Brain pericyte (primary cell): ENCODE data around the gene PAX7.

Experiments used
- DNase-seq: peaks from one replicate; pipeline ENCODE4 v3.0.0-alpha.2; 2012; ENCODE audit warnings: low read depth, low spot score

The PAX7 gene

DNA sequence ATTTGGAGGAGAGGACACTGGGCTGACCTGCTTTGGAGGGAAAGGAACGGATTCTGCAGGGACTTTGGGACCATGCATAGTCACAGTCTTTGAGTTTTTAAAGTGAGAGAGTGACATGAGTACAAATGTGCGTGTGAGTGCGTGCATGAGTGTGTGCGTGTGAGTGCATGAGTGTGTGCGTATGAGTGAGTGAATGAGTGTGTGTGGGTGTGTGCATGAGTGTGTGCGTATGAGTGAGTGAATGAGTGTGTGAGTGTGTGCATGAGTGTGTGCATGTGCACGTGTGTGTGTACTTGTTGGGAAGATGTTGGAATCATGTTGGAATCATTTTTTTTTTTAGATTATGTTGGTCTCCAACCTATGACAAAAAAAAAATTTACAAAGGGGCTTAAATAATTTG is 70.5 kb downstream of the PAX7 start:
- no peak for DNase-seq

DNA sequence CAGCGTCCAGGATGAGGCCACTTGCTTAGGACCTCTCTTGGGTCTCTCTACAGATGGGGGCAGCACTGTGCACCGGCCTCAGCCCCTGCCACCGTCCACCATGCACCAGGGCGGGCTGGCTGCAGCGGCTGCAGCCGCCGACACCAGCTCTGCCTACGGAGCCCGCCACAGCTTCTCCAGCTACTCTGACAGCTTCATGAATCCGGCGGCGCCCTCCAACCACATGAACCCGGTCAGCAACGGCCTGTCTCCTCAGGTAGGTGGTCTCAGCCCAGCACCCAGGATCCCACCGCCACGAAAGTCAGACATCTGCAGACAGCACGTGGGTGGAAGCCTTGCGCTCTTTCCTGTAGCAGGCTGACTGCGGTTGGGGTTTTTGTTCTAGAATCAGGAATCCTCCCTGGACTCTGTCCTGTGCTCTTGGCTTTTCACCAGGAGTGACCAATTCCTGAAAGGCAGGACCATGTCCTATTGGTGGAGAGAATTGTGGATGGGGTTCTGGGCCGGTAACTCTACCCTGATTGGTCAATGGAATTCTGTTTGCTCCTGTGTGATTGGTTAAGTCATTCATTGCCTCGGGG is 72.5 kb downstream of the PAX7 start:
- DNase-seq: no peak

DNA sequence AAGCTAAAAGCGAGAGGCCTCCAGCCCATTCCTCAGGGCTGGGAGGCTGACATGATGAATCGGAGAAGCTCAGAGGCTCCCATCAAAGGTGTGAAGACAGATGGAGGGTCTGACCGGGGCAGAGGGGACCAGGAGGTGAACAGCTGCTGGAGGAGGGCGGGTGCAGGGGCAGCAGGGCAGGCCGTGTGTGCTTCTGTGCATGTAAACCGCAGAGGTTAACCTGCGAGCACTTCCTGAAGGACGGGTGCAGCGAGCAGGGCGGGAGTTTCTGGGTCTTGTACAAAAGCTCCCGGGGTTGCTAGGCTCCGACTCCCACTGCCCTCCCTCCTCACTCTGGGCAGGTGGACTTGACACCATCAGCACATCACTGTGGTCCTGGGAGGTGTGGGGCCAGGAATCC is 75.2 kb downstream of the PAX7 start:
- DNase-seq: no peak

DNA sequence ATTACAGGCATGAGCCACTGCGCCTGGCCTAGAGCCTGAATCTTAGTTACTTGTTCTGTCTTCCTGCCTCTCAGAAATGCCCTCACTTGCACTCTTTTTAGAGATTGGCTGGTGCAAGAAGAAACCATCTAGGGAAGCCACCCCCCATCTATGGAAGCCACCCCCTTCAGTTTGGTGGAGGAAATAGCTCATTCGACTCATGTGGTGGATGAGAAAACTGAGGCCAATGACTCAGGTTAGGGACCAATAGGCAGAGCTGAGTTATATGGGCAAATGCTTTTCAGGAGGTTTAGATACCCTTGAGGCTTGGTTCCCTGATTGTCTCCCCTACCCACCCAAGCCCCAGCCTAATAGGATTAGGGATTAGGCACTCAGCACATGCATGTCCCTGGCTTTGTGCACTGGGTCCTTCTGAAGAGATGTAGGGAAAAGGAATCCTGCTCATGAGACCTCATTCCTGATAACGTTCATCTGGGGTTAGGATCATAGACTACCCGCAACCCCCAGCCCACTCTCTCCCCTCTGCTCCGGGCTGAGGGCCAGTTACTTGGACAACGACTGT is 77.1 kb downstream of the PAX7 start:
- DNase-seq: no peak

DNA sequence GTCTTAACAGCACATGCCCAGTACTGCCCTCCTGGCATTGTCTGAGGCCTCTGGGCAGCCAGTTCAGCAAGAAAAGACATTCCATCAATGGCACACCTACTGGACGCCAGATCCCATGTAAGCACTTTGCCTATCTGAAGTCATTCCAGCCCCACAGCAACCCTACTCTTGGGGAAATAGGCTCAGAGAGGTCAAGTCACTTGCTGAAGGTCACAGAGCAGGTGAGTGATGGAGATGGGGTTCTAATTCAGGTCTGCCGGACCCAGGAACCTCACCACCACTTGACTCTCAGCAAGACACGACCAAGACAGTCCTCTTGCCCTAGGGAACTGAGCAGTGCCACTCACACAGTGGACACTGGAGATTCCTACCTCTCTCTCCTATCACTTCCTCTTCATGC is 79.4 kb downstream of the PAX7 start:
- no peak for DNase-seq

DNA sequence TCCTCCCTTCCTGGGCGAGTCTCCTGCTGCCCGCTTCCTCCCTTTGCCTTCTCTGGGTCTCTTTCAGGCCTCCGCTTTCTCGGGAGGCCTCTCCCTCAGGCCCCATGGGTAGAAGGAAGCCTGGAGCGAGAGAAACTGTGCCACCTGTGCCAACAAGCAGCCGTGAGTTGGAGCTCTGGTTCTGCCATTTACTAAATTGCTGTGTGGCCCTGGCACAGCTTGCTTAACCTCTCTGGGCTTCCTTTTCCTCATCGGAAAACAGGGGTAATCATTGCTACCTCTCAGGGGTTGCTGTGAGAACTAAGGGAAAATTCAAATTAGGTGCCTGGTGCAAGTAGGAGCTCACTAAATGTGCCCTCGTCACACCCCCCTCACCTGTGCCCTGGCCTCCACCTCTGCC is 80.4 kb downstream of the PAX7 start:
- no peak for DNase-seq

DNA sequence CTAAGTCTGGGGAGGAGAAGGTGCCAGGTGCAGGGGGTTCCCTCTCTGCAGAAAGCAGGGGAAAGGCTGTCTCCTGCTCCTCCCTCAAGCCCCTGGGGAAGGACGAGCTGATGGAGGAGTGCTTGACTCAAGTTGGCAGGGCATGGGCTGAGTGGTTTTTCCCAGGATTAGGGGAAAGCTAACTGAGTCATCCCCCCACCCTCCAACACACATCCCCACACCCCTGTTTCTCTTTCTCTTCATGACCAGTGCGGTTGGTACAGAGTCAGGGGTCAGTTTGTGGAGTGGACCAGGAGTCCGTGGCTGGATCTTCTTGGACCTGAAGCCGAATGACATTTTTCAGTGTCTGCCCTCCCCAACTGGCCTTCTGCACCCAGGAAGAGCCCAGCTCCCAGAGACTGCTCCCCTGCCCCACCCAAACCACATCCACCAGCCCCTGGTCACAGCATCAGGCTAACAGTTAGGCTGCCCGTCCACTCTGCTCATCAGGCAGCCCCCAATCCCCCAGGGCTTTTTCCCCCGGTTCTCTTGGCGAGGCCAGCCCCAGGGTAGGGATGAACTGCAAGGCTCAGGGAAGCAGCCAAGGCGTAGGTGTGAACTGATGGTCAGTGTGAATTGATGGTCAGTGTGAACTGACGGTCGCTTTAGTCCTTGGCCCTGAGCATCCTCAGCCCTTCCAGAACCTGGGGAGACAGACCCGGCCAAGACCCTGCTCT is 81.0 kb downstream of the PAX7 start:
- no peak for DNase-seq

DNA sequence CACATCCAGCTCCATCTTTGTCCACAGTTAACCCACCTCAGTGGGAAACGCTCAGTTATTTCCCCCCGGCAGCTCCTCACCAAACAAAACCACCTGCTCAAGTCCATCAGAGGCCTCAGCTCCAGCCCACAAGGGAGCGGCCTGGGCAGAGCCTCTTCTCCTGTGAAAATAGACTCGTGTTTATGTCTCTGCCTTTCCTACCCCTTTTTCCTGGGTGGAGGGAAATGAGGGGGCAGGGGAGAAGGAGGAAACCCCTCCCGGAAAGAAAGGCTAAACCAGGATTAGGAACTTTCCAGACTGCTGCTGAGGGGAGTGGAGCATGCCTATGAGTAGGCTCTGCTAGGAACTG is 81.6 kb downstream of the PAX7 start:
- DNase-seq: no peak

DNA sequence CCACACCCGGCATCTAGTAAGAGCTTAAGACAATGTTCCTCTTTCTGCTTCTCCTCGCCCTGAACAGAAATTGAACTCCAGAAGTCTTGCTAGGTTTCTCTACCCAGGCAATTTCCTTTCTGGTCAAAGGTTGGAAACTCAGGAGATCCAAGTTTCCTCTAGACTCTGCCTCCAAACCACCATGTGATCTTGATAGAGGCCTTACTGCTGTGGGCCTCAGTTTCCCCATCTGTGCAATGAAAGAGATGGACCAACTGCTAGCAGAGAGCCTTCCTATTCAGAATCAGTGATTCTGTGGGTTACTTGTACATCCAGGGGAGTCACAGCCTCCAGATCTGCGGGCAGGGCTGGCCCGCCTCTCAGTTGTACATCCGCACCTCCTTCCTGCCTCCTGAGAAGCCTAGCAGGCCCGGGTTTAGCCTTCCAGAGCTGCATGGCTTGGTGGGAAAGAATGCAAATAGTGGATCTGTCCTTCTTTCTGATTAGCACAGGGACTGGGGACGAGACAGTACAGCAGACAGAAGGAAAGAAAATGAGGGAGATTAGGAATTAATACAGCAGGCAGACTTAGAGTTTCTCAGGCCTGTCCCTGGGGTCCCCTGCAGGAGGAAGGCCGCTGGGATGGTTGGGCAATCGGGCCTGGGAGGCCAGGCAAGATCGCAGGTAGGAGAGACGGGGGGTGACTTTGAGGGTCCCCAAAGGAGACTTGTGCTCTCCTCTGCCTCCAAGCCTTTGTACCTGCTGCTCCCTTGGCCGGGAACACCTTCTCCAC is 83.9 kb downstream of the PAX7 start:
- no peak for DNase-seq

DNA sequence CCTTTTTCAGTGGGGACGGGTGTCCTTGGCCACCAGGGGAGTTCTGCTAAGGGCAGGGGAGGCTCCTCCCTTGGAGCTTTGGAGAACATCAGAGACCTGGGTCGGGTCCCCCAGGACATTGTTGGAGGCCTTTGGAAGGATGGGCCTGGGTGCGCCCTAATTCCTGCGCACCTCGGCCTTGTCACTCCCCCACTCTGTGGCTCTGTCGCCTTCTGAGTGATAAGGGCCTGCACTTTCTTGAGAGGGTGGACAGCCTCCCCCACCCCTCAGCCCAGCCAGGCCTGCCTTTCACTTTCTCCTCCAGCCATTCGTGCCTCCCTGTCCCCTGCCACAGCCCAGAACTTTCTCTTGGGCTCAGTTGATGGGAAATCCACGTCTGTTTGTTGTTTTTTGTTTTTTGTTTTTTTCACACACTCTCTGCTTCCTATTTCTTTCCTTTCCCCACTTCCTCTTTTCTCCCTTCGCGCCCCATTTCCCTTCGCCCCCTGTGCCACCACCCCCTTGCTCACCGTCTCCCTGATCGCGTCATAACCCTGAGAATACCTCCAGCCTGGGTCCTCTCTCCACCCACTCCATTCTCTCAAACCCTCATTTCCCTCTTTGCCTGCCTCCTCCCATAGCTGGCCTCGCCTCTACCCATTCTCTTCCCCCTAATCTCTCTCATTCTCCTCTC is 85.6 kb downstream of the PAX7 start:
- DNase-seq: no peak

DNA sequence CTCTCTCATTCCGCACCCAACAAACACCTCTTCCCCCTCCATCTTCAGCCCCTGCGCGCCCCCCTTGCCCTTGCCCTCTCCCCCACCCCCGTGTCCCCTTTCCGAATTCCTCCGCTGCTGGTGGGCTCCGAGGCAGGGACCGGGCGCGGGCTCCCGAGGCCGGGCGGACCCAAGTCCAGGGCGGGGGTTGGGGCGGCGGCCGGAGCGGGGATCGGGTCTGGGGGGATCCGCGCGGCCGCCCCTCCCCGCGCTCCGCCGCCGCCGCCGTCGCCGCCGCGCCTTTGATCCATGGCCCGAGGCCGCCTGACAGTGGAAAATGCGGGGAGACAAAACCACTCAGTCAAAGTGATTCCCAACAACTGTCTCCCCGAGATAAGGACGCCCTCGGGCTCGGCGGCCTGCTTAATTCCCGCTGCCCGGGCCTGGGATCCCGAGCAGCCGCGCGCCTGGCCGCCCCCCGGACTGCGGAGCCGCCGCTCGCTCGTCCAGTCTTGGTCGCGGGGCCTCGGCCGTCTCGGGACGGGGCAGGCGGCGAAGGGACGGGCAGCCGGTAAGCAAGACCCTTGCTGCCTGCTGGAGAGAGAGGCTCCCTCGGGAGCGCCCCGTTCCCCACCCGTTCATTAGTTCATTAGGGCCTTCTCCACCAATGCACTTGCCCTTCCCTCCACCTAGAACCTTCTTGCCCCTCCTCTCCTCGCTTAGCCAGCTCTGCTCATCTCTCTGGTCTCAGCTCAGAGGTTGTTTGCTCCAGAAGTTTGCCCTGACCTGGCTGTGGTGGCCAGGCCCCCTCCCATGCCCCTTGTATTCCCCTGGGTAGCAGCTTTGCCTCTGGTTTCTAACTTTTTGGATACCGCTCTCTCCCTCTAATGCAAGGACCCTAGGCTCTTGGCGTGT is 86.4 kb downstream of the PAX7 start:
- no peak for DNase-seq

DNA sequence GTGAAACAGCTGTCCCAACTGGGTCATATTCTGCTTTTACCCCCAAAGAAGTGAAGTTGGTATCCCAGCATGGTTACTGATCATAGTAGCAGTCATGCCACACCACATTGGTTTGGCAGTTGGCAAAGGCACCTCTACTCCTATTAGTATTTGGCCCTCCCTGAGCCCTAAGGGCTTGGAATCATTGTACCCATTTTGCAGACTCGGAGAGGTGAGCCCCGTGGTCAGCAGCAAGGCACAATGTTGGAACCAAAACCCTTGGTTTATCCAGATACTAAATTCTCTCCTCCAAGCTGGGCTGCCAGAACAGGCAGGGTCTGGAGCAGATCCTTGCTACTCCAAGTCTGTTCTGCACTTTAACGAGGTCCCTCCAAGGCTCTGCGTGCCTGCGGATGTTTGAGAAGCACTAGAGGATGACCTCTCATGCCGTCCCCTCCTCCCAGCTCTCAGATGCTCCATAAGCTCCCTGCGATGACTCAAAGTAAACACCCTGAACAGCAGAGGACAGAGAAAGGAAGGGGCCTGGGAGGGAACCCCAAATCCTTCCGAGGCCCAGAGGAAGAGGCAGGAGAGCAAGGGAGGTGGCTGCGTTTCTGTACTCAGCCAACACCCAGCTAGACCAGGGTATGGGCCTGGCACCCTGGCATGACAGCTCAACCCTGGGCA is 89.3 kb downstream of the PAX7 start:
- no peak for DNase-seq

DNA sequence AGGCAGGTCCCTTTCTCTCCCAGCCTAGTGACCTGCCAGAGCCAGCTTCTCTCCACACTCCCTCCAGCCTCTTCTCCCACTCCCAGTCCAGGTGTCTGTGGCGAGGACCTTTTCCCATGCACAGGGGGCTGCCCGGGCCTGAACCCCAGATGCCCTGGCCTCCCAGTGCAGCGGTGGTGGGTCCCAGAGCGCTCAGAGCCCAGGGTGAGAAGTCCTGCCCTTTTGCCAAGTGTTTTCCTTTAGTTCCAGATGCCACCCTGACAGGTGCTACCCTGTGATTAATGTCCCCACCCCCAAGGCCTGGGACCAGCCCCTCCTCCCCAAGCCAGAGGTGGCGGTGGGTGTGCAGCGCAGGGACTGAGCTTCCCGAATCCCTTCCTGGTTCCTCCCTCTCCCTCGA is 90.4 kb downstream of the PAX7 start:
- no peak for DNase-seq

DNA sequence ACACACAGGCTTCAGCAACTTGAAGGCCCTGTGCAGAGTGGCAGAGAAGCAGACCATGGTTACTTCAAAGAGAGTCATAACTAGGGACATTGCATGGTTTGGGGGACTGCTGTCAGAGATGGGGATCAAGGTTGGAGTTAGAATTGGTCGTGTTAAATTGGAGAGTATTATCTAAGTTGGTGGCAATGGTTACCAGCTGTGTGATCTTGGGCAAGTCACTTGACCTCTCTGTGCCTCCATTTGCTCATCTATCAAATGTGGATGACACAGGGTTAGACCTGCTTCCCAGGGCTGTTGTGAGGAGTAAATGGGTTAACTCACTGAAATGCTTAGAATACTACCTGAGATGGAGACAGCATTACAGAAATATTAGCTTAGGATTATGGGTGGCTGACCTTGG is 91.1 kb downstream of the PAX7 start:
- DNase-seq: no peak

DNA sequence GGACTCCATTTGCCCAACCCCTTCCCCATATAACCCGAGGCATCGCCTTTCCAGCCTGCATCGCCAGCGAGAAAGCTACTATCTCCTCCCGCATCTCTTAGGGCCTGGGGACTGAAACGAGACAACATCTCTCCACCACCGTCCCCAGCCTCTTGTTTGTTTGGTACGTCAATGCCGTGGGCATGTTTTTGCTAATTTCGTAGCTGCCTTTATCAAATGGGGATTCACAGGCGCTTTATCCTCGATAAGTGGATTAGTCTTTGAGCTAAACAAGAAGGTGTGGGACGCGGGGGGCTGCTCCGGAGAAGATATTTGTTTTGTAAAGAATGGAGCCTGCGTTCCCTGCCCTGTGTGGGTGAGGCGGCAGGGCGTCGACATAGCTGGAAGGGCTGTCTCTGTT is 91.6 kb downstream of the PAX7 start:
- DNase-seq: no peak

DNA sequence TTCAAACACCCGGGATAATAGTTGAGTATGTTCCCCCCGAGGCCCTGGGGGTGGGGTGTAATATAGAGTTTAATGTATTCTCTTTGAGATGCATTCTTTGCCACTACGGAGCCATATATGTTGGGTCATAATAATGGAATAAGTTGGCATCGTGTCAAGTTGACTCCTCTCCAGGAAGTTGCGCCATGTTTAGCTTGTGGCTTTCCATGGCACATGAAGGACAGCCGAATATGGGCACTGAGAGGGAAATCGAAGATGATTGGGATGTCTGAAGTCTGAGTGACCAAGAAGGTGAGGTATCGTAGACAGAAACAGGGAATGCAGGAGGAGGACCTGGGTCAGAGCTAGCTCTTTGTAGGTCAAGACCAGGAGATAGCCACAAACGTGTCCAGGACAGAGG is 92.6 kb downstream of the PAX7 start:
- no peak for DNase-seq

DNA sequence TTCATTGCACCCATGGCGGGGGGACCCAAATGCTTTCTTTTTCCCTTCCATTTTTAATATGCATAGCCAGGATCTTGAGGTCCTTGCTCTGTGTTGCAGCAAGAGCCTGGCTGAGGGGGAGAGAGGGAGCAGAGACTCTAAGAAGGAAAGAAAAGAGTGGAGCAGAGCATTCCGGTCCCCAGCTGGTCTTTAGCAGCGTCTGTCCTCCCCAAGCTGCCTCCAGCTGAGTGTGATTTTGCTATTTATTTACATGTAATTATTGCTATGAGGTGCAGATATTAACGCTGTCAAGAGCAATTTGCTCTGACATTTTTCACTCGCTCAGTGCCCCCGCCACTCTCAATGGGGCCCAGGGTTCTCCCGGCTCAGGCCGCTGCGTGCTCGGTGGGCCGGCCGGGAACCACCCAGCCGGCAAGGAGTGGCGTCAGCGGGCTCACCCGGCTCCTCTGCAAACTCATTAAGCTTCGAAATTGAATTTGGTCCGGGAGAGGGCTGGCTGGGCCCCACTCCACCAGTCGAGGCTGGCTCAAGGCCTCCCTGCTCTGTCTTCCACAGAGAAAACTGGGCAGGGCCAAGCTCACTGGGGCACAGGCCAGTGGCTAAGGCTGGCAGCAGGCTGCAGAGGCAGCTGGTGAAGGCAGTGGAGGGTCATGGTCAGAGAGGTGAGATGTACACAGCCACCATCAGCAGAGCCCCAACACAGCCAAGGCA is 93.2 kb downstream of the PAX7 start:
- DNase-seq: no peak

DNA sequence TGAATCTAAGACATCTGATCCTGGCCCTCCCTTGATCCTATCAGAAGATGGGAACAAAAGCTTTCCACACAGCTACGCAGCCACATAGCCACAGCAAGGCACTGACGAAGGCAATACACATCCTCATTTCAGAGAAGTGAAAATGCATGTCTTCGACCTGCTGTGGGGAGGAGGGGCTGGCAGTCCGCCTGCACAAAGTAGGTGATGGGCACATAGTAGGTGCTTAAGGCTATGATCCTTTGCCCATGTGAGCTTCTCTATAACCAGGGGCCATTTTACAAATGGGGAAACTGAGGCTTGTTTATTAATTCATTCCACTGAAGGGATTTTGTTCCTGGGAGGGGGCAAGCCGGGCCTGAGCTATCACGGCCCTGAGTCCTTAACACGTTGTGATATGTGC is 94.2 kb downstream of the PAX7 start:
- no peak for DNase-seq

DNA sequence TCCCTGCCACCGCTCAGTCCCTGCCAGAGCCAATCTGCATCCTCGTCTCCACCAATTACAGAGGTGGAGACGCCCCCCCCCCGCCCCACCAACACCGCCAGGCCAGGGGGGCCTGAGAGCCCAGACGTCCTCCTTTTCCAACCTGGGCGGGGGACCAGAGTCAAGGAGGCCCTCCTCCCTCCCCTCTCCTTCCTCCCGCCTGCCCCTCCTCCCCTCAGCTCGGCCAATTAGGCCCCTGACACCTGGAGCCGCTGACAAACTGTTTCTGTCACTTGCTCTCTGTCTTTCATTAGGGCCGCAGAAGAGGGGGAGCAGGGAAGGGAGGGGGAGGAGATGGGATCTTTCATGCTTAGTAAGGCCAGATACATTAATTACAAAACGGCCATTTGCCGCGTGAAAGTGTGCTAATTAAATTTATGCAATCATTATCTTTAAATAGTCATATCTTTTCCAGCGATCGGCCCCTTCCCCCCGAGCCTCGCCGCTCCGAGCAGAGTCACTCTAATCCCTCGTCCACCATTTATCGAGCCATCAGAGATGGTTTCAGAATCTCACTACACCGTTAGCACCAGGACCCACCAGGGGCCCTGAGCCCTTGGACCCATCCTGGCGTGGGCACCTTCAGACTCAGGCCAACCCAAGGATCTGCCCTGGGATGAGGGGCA is 94.7 kb downstream of the PAX7 start:
- DNase-seq: no peak

DNA sequence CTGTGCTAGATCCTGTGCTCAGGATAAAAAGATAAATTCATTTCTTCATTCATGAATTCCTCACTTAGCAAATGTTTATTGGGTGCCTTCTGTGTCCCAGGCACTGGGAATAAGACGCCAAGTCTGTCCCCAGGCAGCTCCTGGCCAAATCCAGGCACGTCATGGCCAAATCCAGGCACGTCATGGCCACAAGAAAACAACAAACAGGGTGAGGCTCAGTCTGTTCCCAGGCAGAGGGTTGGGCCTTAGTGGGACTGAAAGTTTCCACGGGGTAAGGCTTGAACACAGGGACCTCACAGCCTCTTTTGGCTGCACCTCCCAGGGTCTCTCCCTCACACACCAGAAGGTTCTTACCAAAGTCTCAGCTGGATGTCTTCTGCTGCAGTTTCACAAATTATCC is 95.7 kb downstream of the PAX7 start:
- no peak for DNase-seq
